Esophagus muscularis mucosa (tissue), 4 donors: ENCODE results near the gene ADCY5. TPM values are rescaled to one million over a fixed set of nuclear protein-coding genes. Genes with fewer than 3 reads are reported as not detected.

Experiments
- DNase-seq: peaks from one replicate; pipeline ENCODE4 v3.0.0-alpha.2; 2017; ENCODE audit errors: extremely low spot score
- H3K27ac ChIP-seq, 4 donors: fragments of 200-600 bp; sonication (generic); replicated peaks in 1 of 4; 1 replicate in 3 of 4; 2 replicates in 1 of 4; pipeline ENCODE4 v1.5.1; 2016 to 2019; ENCODE audit warnings: mild to moderate bottlenecking in 1 of 4
- H3K27me3 ChIP-seq, 4 donors: fragments of 200-600 bp; sonication (generic); one replicate each; pipeline versions ENCODE4 v1.5.1 to v1.6.0; 2016 to 2019
- H3K36me3 ChIP-seq, 4 donors: fragments of 200-600 bp; sonication (generic); one replicate each; pipeline ENCODE4 v1.5.1; 2016 to 2019
- H3K4me1 ChIP-seq, 4 donors: fragments of 200-600 bp; sonication (generic); one replicate each; pipeline ENCODE4 v1.5.1; 2016 to 2019
- H3K4me3 ChIP-seq, 4 donors: fragments of 200-600 bp; sonication (generic); 1 replicate in 2 of 4; 2 replicates in 2 of 4; pipeline ENCODE4 v1.5.1; 2016 to 2019; ENCODE audit warnings: mild to moderate bottlenecking in 4 of 4, moderate library complexity in 1 of 4
- H3K9me3 ChIP-seq, 4 donors: fragments of 200-600 bp; sonication (generic); 1 replicate in 3 of 4; 2 replicates in 1 of 4; pipeline ENCODE4 v1.5.1; 2016 to 2019
- EP300 ChIP-seq: sonication (generic); formaldehyde crosslinking; IDR thresholded peaks from one replicate; pipeline ENCODE4 v1.6.1; 2017; ENCODE audit warnings: antibody characterized with exemption
- POLR2A ChIP-seq: fragments of 450-650 bp; IDR thresholded peaks from one replicate; pipeline ENCODE4 v1.6.1; 2017; ENCODE audit warnings: antibody characterized with exemption, moderate library complexity, mild to moderate bottlenecking, low read depth
- POLR2AphosphoS5 ChIP-seq, 2 donors: sonication (generic); formaldehyde crosslinking; IDR thresholded peaks; one replicate each; pipeline ENCODE4 v1.6.1; 2017; ENCODE audit warnings: antibody characterized with exemption in 2 of 2
- WGBS: methylation state at CpG from one replicate; pipeline ENCODE4 v1.1.5; 2018; 5-methylcytosine and 5-hydroxymethylcytosine counted together
- intact Hi-C: fragments of 100-400 bp; cut with DNase I; formaldehyde crosslinking; loops from one replicate; pipeline ENCODE4 v1.15.1; 2023
- total RNA-seq, 4 donors: library from RNA; depleted of rRNA; stranded (reverse); fragments of >200 nt; gene quantifications; one replicate each; pipeline versions ENCODE4 v1.1.0 to v1.2.1, GENCODE V29; 2016
- TF ChIP-seq, protein P1 (sequence below), 3 experiments: fragments of 200-600 bp in 2 of 3; fragments of 450-650 bp in 1 of 3; sonication (generic) in 2 of 3; IDR thresholded peaks; one replicate each; pipeline ENCODE4 v1.5.1; 2017 to 2019; ENCODE audit warnings: antibody characterized with exemption in 3 of 3, mild to moderate bottlenecking in 2 of 3, moderate library complexity in 1 of 3

ADCY5 gene
- total RNA-seq, 4 donors from 2014 or later = 133 to 228 (median 189) TPM

DNA sequence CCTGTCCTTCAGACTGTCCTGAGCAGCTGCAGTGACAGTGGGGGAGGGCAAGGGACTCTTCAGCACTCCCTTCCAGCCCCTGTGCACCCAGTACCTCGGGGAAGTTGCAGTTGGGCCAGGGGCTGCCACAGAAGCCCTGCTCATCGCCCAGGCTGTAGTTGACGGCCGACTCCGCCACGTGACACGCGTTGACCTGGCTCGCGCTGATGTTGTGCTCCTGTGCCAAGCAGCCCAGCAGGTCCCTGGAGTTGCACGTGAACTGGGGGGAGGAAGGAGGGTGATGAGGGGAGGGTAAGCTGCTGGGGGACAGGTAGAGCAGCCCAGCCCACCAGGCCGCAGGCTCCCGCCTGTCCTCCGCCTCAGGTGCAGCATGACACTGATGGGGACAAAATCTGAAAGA lies 145.9 kb downstream of the ADCY5 start:
- 82% methylated on average over 5 of the region's 14 CpGs for WGBS
- no peaks in the 10 kb centered on the region for H3K9me3 ChIP-seq
- DNase-seq = no peak
- peak in 1 of 2 donors; percentile 19 for TF ChIP-seq POLR2AphosphoS5 (IDR thresholded peaks at IDR 0.05)
- TF ChIP-seq, protein P1, sequence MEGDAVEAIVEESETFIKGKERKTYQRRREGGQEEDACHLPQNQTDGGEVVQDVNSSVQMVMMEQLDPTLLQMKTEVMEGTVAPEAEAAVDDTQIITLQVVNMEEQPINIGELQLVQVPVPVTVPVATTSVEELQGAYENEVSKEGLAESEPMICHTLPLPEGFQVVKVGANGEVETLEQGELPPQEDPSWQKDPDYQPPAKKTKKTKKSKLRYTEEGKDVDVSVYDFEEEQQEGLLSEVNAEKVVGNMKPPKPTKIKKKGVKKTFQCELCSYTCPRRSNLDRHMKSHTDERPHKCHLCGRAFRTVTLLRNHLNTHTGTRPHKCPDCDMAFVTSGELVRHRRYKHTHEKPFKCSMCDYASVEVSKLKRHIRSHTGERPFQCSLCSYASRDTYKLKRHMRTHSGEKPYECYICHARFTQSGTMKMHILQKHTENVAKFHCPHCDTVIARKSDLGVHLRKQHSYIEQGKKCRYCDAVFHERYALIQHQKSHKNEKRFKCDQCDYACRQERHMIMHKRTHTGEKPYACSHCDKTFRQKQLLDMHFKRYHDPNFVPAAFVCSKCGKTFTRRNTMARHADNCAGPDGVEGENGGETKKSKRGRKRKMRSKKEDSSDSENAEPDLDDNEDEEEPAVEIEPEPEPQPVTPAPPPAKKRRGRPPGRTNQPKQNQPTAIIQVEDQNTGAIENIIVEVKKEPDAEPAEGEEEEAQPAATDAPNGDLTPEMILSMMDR (IDR thresholded peaks at IDR 0.05) = no peak
- H3K36me3 ChIP-seq = peaks cover 28 to 90% (median 75%) of the 10 kb centered on the region in 4 donors
- H3K27ac ChIP-seq = no peak overlapping the region
- H3K27me3 ChIP-seq = no peaks in the 10 kb centered on the region
- peaks cover 0 to 5% (median 0%) of the 10 kb centered on the region in 4 donors for H3K4me1 ChIP-seq
- H3K4me3 ChIP-seq = no peak overlapping the region
- intact Hi-C loops = no loop called here

DNA sequence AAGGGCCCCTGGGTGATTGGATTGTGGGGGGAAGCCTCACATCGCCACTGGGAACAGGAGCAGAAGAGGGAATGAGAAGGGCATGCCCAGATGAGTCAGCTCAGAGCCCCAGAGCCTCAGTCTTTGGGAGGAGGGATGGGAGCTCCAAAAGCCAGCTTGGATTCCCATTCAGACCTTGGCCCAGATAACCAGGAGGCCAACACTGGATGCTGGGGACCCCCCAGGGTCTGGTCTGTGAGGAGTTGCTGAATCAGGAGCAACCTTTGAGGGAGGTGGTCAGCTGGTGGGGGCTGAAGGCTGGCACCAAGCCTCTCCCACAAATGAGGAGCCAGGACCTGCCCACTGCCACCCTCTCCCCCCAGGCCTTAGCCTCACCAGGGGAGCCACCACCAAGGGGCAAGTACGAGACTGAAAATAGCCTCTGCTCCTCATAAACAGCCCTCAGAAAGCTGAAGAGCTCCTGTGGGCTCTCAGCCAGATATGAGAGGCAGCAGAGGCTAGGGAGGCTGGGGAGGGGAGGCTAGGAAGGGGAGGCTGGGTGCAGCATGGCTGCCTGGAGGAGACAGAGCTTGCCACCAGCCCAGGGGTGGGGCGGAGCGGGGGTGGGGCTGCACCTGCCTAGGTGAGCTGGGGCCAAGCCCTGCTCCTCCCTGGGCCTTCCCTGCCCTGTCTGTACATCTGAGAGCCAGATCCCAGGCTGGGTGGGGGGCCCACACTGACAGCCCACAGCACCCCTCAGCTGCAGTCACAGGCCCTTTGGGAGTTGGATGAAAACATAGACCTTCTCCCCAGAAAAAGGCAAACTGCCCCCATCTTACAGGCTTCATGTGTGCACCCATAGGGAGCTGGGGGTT lies 147.3 kb downstream of the ADCY5 start:
- Histone ChIP-seq H3K36me3 (peaks cover 35 to 100% (median 77%) of the 10 kb centered on the region in 4 donors), H3K27me3 (no peaks in the 10 kb centered on the region), H3K9me3 (no peaks in the 10 kb centered on the region), H3K4me3 (no peak overlapping the region), H3K4me1 (peaks cover 0 to 5% (median 0%) of the 10 kb centered on the region in 4 donors), H3K27ac (peak overlapping the region in 2 of 4 donors; percentile 20 to 40)
- TF ChIP-seq POLR2A (no peak), EP300 (no peak), POLR2AphosphoS5 (IDR thresholded peaks at IDR 0.05) (no peak)
- TF ChIP-seq, protein P1 (IDR thresholded peaks at IDR 0.05) = no peak
- DNase-seq = no peak
- intact Hi-C loops = no loop called here
- 40% methylated on average over 2 of the region's 4 CpGs for WGBS

DNA sequence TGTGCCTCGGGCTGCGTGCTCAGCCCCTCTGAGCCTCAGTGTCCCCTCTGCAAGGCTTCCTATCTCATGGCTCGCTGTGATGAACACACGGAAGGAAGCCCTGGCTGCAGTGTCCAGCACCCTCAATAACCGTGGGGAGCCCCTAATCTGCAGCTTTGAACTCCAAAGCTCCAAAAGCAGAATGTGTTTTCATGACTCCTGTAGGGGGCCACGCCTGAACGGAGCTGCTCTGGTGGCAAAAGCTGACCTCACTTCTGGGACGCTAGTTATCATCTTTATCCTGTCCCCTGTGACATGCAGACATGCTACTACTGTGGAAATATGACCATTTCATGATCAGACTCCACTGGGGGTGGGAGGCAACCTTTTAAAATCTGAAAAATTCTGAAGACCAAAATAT lies 148.3 kb downstream of the ADCY5 start:
- no peak overlapping the region for H3K4me3 ChIP-seq
- peaks cover 44 to 100% (median 81%) of the 10 kb centered on the region in 4 donors for H3K36me3 ChIP-seq
- H3K9me3 ChIP-seq = no peaks in the 10 kb centered on the region
- no peaks in the 10 kb centered on the region for H3K27me3 ChIP-seq
- peak overlapping the region in 1 of 4 donors; percentile 40 for H3K27ac ChIP-seq
- WGBS = 71% methylated on average over 5 of the region's 8 CpGs
- no peak for DNase-seq
- intact Hi-C loops = no loop called here
- TF ChIP-seq POLR2A = no peak
- no peak for TF ChIP-seq EP300
- H3K4me1 ChIP-seq = peaks cover 0 to 5% (median 0%) of the 10 kb centered on the region in 4 donors

DNA sequence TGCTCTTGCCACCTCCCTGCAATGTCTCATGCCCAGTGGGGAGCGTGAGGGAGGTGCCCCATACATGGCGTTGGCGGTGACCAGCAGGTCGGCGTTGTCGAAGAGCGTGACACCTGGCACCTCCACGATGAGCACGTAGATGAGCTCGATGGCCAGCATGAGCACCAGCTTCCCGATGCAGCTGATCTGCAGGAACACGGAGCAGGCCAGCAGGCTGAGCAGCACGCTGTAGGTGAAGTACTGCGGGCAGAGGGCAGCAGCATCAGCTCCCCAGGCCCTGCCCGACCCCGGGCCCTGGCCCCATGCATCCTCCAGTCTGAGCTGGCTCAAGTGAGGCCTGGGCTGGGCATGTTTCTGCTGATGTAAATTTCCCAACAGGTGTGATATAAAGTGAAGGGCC lies 148.8 kb downstream of the ADCY5 start:
- 88% methylated on average over 4 of the region's 16 CpGs for WGBS
- intact Hi-C loops = no loop called here
- H3K4me1 ChIP-seq = peaks cover 0 to 5% (median 0%) of the 10 kb centered on the region in 4 donors
- no peak overlapping the region for H3K27ac ChIP-seq
- TF ChIP-seq, protein P1 (IDR thresholded peaks at IDR 0.05) = no peak
- TF ChIP-seq POLR2A (no peak), POLR2AphosphoS5 (IDR thresholded peaks at IDR 0.05) (no peak)
- DNase-seq = no peak
- no peaks in the 10 kb centered on the region for H3K27me3 ChIP-seq
- peaks cover 47 to 100% (median 81%) of the 10 kb centered on the region in 4 donors for H3K36me3 ChIP-seq
- no peaks in the 10 kb centered on the region for H3K9me3 ChIP-seq
- no peak overlapping the region for H3K4me3 ChIP-seq

DNA sequence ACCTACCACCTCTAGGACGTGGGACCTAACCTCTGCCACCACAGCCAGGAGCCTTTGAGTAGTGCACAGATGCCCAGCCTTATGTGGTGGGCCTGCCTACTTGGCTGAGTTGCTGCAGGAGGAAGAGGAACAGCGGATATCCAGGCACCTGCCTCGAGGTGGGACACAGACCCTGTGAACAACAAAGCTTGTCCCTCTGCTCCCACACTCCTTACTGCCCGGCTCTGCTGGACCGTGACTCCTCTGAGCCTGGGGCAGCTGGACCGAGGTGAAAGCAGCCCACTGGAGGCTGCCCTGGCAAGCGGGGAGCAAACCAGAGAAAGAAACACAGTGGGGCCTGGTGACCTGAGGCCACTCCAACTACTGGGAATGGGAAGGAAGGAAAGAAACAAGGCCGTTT lies 149.3 kb downstream of the ADCY5 start:
- H3K27me3 ChIP-seq = no peaks in the 10 kb centered on the region
- 72% methylated on average over 7 of the region's 8 CpGs for WGBS
- H3K9me3 ChIP-seq = no peaks in the 10 kb centered on the region
- peaks cover 0 to 5% (median 0%) of the 10 kb centered on the region in 4 donors for H3K4me1 ChIP-seq
- peaks cover 51 to 100% (median 81%) of the 10 kb centered on the region in 4 donors for H3K36me3 ChIP-seq
- TF ChIP-seq POLR2A (no peak), POLR2AphosphoS5 (IDR thresholded peaks at IDR 0.05) (peak in 1 of 2 donors; percentile 25), EP300 (no peak)
- TF ChIP-seq, protein P1 (IDR thresholded peaks at IDR 0.05) = no peak
- no peak for DNase-seq
- no peak overlapping the region for H3K27ac ChIP-seq
- no peak overlapping the region for H3K4me3 ChIP-seq
- intact Hi-C loops = no loop called here
